Fibroblast of lung (primary cell): ENCODE measurements around the gene GRK5. TPM values are rescaled to one million over a fixed set of nuclear protein-coding genes. Genes with fewer than 3 reads are reported as not detected.

Source experiments
- DNase-seq, 2 donors: peaks; one replicate each; pipeline versions ENCODE4 v3.0.0 to v3.0.0-alpha.2; 2010; ENCODE audit warnings: low read depth in 2 of 2
- H2AFZ ChIP-seq: 2 replicates; pipeline ENCODE4 v1.5.1; 2012; ENCODE audit warnings: low read length, control low read depth, inconsistent platforms
- H3K27ac ChIP-seq: 2 replicates; pipeline ENCODE4 v1.5.1; 2011; ENCODE audit warnings: low read length, control low read depth; ENCODE audit not compliant: insufficient read depth
- H3K27me3 ChIP-seq: 2 replicates; pipeline ENCODE4 v1.5.1; 2011; ENCODE audit warnings: mild to moderate bottlenecking, low read length; ENCODE audit not compliant: control insufficient read depth, insufficient read depth
- H3K36me3 ChIP-seq: 2 replicates; pipeline ENCODE4 v1.5.1; 2011; ENCODE audit warnings: low read length; ENCODE audit not compliant: control insufficient read depth, insufficient read depth
- H3K4me1 ChIP-seq: 2 replicates; pipeline ENCODE4 v1.5.1; 2011; ENCODE audit warnings: low read length; ENCODE audit not compliant: control insufficient read depth, insufficient read depth; ENCODE audit errors: extremely low read depth
- H3K4me2 ChIP-seq: 2 replicates; pipeline ENCODE4 v1.5.1; 2011; ENCODE audit warnings: low read length, control low read depth; ENCODE audit not compliant: insufficient read depth; ENCODE audit errors: extremely low read depth
- H3K4me3 ChIP-seq, 4 experiments: fragments of 200-600 bp in 1 of 4; sonication (generic) in 1 of 4; replicated peaks in 1 of 4; 2 replicates each; pipeline ENCODE4 v1.5.1; 2011 to 2016; ENCODE audit warnings: low read length in 4 of 4, low read depth in 3 of 4, mild to moderate bottlenecking in 3 of 4, control low read depth in 2 of 4, inconsistent platforms in 1 of 4, mixed read lengths in 1 of 4; ENCODE audit not compliant: insufficient read depth in 1 of 4; ENCODE audit errors: control extremely low read depth in 1 of 4
- H3K79me2 ChIP-seq: 2 replicates; pipeline ENCODE4 v1.5.1; 2012; ENCODE audit warnings: mild to moderate bottlenecking, low read length, inconsistent platforms; ENCODE audit not compliant: control insufficient read depth, insufficient read depth
- H3K9ac ChIP-seq: 2 replicates; pipeline ENCODE4 v1.5.1; 2011; ENCODE audit warnings: mild to moderate bottlenecking, low read length, control low read depth; ENCODE audit not compliant: insufficient read depth
- H3K9me3 ChIP-seq: 2 replicates; pipeline ENCODE4 v1.5.1; 2012; ENCODE audit warnings: low read depth, low read length; ENCODE audit not compliant: control insufficient read depth, insufficient read depth
- H4K20me1 ChIP-seq: 2 replicates; pipeline ENCODE4 v1.5.1; 2011; ENCODE audit warnings: low read length; ENCODE audit not compliant: control insufficient read depth, insufficient read depth; ENCODE audit errors: extremely low read depth
- EZH2 ChIP-seq: IDR thresholded peaks from 2 replicates; pipeline ENCODE4 v1.5.1; 2012; ENCODE audit warnings: low read length, control low read depth, mild to moderate bottlenecking; ENCODE audit errors: missing control alignments
- polyA plus RNA-seq, 2 donors: library from polyadenylated mRNA; depleted of rRNA in 1 of 2; stranded (reverse) in 1 of 2; unstranded in 1 of 2; fragments of >200 nt; gene quantifications; 2 replicates each; pipeline ENCODE4 v1.2.1, GENCODE V29; 2011 to 2012; ENCODE audit warnings: missing spikeins in 1 of 2
- total RNA-seq: library from RNA; depleted of rRNA; stranded (reverse); fragments of >200 nt; gene quantifications from 2 replicates; pipeline ENCODE4 v1.2.1, GENCODE V29; 2014
- TF ChIP-seq, protein P1 (sequence below), 2 donors: IDR thresholded peaks in 1 of 2; conservative IDR thresholded peaks in 1 of 2; 1 replicate in 1 of 2; 2 replicates in 1 of 2; pipeline ENCODE4 v1.5.1; 2011 to 2012; ENCODE audit warnings: low read length in 2 of 2, control low read depth in 1 of 2, inconsistent platforms in 1 of 2, low read depth in 1 of 2, mild to moderate bottlenecking in 1 of 2

Gene GRK5
- total and polyA plus RNA-seq, 2 donors (not counting 1 experiment from before 2014, with no cell fraction given), result 24.1 to 90.3 TPM

GRCh38 chr10:119391440-119392251 is 184.3 kb downstream of the GRK5 start:
- peak overlapping the region; percentile 11 for H3K27ac ChIP-seq
- peak in 1 of 2 donors; percentile 56 for DNase-seq
- H3K4me3 ChIP-seq, result no peak overlapping the region
- H3K4me2 ChIP-seq, result no peak overlapping the region
- no peak overlapping the region for H3K9ac ChIP-seq
- H2AFZ ChIP-seq, result no peak overlapping the region
- TF ChIP-seq EZH2, result no peak
- TF ChIP-seq, protein P1, sequence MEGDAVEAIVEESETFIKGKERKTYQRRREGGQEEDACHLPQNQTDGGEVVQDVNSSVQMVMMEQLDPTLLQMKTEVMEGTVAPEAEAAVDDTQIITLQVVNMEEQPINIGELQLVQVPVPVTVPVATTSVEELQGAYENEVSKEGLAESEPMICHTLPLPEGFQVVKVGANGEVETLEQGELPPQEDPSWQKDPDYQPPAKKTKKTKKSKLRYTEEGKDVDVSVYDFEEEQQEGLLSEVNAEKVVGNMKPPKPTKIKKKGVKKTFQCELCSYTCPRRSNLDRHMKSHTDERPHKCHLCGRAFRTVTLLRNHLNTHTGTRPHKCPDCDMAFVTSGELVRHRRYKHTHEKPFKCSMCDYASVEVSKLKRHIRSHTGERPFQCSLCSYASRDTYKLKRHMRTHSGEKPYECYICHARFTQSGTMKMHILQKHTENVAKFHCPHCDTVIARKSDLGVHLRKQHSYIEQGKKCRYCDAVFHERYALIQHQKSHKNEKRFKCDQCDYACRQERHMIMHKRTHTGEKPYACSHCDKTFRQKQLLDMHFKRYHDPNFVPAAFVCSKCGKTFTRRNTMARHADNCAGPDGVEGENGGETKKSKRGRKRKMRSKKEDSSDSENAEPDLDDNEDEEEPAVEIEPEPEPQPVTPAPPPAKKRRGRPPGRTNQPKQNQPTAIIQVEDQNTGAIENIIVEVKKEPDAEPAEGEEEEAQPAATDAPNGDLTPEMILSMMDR (conservative IDR thresholded peaks at IDR 0.05 in 1 of 2, IDR thresholded peaks at IDR 0.05 in 1 of 2; ENCODE audit: low read depth in 1 of 2, low read length in 2 of 2), result no peak
- peaks cover 12% of the 10 kb centered on the region for H3K4me1 ChIP-seq
- peaks cover 3% of the 10 kb centered on the region for H3K79me2 ChIP-seq
- no peaks in the 10 kb centered on the region for H4K20me1 ChIP-seq
- H3K36me3 ChIP-seq, result peaks cover 6% of the 10 kb centered on the region
- no peaks in the 10 kb centered on the region for H3K9me3 ChIP-seq
- no peaks in the 10 kb centered on the region for H3K27me3 ChIP-seq

GRCh38 chr10:119393019-119393418 is 185.6 kb downstream of the GRK5 start:
- no peak for DNase-seq
- no peak overlapping the region for H3K4me3 ChIP-seq
- no peak overlapping the region for H3K4me2 ChIP-seq
- no peak overlapping the region for H3K27ac ChIP-seq
- no peaks in the 10 kb centered on the region for H3K9me3 ChIP-seq
- no peaks in the 10 kb centered on the region for H4K20me1 ChIP-seq
- no peak overlapping the region for H2AFZ ChIP-seq
- no peak overlapping the region for H3K9ac ChIP-seq
- peaks cover 12% of the 10 kb centered on the region for H3K4me1 ChIP-seq
- H3K36me3 ChIP-seq, result peaks cover 17% of the 10 kb centered on the region
- TF ChIP-seq, protein P1 (conservative IDR thresholded peaks at IDR 0.05 in 1 of 2, IDR thresholded peaks at IDR 0.05 in 1 of 2; ENCODE audit: low read depth in 1 of 2, low read length in 2 of 2), result no peak
- no peak for TF ChIP-seq EZH2
- H3K79me2 ChIP-seq, result peaks cover 3% of the 10 kb centered on the region
- H3K27me3 ChIP-seq, result no peaks in the 10 kb centered on the region

DNA sequence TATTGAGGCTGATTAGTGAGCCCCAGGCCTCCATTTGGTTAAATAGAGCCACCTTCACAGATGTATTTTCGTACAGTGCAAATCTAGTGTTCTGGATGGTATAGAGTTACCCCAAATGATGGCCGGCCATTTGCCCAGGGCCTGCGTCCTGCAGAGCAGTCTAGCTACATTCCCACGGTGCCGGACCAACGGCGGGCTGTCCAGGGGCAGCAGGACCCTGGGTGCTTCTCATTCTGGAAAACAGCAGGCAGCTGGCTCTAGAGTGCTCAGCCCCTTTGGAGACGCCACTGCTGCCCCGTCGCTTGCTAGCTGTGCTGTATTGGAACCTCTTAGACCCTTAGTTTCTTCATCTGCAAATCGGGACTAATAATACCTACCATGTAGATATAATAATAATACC is 186.1 kb downstream of the GRK5 start:
- H3K9me3 ChIP-seq, result no peaks in the 10 kb centered on the region
- H3K4me2 ChIP-seq, result no peak overlapping the region
- peaks cover 18% of the 10 kb centered on the region for H3K36me3 ChIP-seq
- no peak overlapping the region for H3K4me3 ChIP-seq
- DNase-seq, result no peak
- H3K4me1 ChIP-seq, result peaks cover 12% of the 10 kb centered on the region
- TF ChIP-seq, protein P1 (conservative IDR thresholded peaks at IDR 0.05 in 1 of 2, IDR thresholded peaks at IDR 0.05 in 1 of 2; ENCODE audit: low read depth in 1 of 2, low read length in 2 of 2), result no peak
- no peak for TF ChIP-seq EZH2
- H3K27ac ChIP-seq, result no peak overlapping the region
- H3K9ac ChIP-seq, result no peak overlapping the region
- H3K27me3 ChIP-seq, result no peaks in the 10 kb centered on the region
- peaks cover 3% of the 10 kb centered on the region for H3K79me2 ChIP-seq
- no peaks in the 10 kb centered on the region for H4K20me1 ChIP-seq
- H2AFZ ChIP-seq, result no peak overlapping the region
